GM21528 (cell line): Measurements from ENCODE around the gene ENOPH1.
A peak's percentile ranks its signal among the peaks of the same experiment; 100 is the strongest.
"Not testable (repeated sequence)": the region's sequence is repeated elsewhere in the genome, so short reads cannot be mapped to it uniquely, and the experiment has no call there.

Experiments used
- ATAC-seq: cut with Tn5 transposase; IDR thresholded peaks from one replicate; pipeline ENCODE4 v1.9.1; 2021; ENCODE audit warnings: mild to moderate bottlenecking, moderate library complexity; ENCODE audit not compliant: unreplicated experiment, low FRiP score

ENOPH1 gene

GRCh38 chr4:82430193-82430963, at the start of gene ENOPH1, which contains the start of gene HNRNPDL:
TSS of gene ENOPH1 (plus strand) at chr4:82430590. CDS start at chr4:82430830, 240 bp downstream.
TSS of gene HNRNPDL (minus strand) at chr4:82430462. CDS start at chr4:82429690, 772 bp downstream.
- peak; percentile 78 for ATAC-seq

GRCh38 chr4:82380831-82381230, 49.6 kb upstream of the ENOPH1 start:
- ATAC-seq: no peak

GRCh38 chr4:82381235-82381634, 49.2 kb upstream of the ENOPH1 start:
- ATAC-seq: no peak

GRCh38 chr4:82381661-82382296, 48.6 kb upstream of the ENOPH1 start:
- no peak for ATAC-seq

- ATAC-seq: no peak
Observed at GRCh38 chr4:82382751-82383150, 47.6 kb upstream of the ENOPH1 start.

GRCh38 chr4:82386312-82386711, 44.1 kb upstream of the ENOPH1 start:
- ATAC-seq: not testable (repeated sequence)

- ATAC-seq: no peak
Observed at GRCh38 chr4:82388405-82388804, 42.0 kb upstream of the ENOPH1 start.

GRCh38 chr4:82390061-82390460, 40.3 kb upstream of the ENOPH1 start:
- not testable (repeated sequence) for ATAC-seq

GRCh38 chr4:82394896-82395295, 35.5 kb upstream of the ENOPH1 start:
- ATAC-seq: no peak

- no peak for ATAC-seq
Observed at GRCh38 chr4:82397527-82397926, 32.9 kb upstream of the ENOPH1 start.

- no peak for ATAC-seq
Observed at GRCh38 chr4:82398263-82398662, 32.1 kb upstream of the ENOPH1 start.

- no peak for ATAC-seq
Observed at GRCh38 chr4:82401600-82401999, 28.8 kb upstream of the ENOPH1 start.

- ATAC-seq: no peak
Observed at GRCh38 chr4:82402196-82402775, 28.1 kb upstream of the ENOPH1 start.

- ATAC-seq: no peak
Observed at GRCh38 chr4:82403725-82404124, 26.7 kb upstream of the ENOPH1 start.

GRCh38 chr4:82415061-82415460, 15.3 kb upstream of the ENOPH1 start:
- ATAC-seq: not testable (repeated sequence)

GRCh38 chr4:82415922-82416365, 14.4 kb upstream of the ENOPH1 start:
- no peak for ATAC-seq

- ATAC-seq: no peak
Observed at GRCh38 chr4:82419451-82419850, 10.9 kb upstream of the ENOPH1 start.

GRCh38 chr4:82421796-82422560, 8.4 kb upstream of the ENOPH1 start:
- ATAC-seq: no peak

GRCh38 chr4:82422616-82423015, 7.8 kb upstream of the ENOPH1 start:
- no peak for ATAC-seq

GRCh38 chr4:82423245-82424054, 6.9 kb upstream of the ENOPH1 start:
- no peak for ATAC-seq
